ENCODE results near the gene HOXA13.

DNA sequence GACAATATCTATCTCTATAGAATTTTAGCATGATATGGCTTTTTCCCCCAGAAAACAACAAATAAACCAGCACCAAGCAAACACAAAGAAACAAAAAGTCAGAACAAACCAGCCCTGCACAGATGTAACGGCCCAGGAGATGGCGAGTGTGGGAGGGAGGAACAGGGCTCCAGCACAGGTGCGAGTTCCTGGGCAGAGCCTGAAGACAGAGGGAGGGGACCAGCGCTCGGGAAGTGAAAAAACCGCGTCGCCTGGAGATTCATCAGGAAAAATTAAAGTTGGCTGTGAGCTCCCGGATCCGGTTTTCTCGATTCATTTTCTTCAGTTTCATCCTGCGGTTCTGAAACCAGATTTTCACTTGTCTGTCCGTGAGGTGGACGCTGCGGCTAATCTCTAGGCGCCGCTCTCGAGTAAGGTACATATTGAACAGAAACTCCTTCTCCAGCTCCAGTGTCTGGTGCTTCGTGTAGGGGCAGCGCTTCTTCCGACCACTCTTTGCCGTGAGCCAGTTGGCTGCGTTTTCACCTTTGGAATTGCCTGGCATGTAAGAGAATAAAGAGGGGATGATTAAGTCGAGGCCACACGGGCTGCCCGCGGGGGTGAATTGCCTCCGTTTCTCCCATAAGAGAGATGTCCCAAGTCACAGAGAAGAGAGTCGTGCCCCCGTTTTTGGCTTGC lies 28.1 kb downstream of the HOXA13 start:
- TF ChIP-seq CTCF (conservative IDR thresholded peaks at IDR 0.05; ENCODE audit: low read depth in 2 of 2) (no peak), ETS1 (IDR thresholded peaks at IDR 0.05) (no peak), POLR2AphosphoS5 (IDR thresholded peaks at IDR 0.05; ENCODE audit: low read depth) (no peak), EZH2 (IDR thresholded peaks at IDR 0.05; ENCODE audit: low read depth, unreplicated experiment) (peak; percentile 47), EZH2phosphoT487 (IDR thresholded peaks at IDR 0.05; ENCODE audit: unreplicated experiment) (peak; percentile 7), REST (IDR thresholded peaks at IDR 0.05; ENCODE audit: unreplicated experiment) (no peak)

Data from GM23338 (cell line).